A673 (cell line): ENCODE data around the gene ANKS1B. TPM values are rescaled to one million over a fixed set of nuclear protein-coding genes. Genes with fewer than 3 reads are reported as not detected.

Experiments
- BruUV-seq: library from RNA; stranded (reverse); fragments of 400-500 nt; replicated peaks from 2 replicates; lab custom pipeline; 2021; lab: Mats Ljungman, UMichigan
- CTCF ChIA-PET: fragments of 300-600 bp; sonication (Branson Sonifier 250); formaldehyde crosslinking; loops from one replicate; lab custom pipeline; 2022; ENCODE audit warnings: antibody characterized with exemption; lab: Charles Lee
- POLR2A ChIA-PET: fragments of 300-600 bp; sonication (Branson Sonifier 250); formaldehyde crosslinking; loops from one replicate; lab custom pipeline; 2022; ENCODE audit warnings: antibody characterized with exemption; ENCODE audit not compliant: low non-redundant PET; lab: Charles Lee
- DNase-seq: peaks from one replicate; pipeline ENCODE4 v3.0.0-alpha.2; 2015; ENCODE audit warnings: low spot score
- H3K27ac ChIP-seq: fragments of 200-600 bp; sonication (generic); 2 replicates; pipeline ENCODE4 v1.5.1; 2016; ENCODE audit warnings: mixed run types, low read depth, mild to moderate bottlenecking, mixed read lengths, antibody characterized with exemption, low read length; ENCODE audit not compliant: poor library complexity, severe bottlenecking
- H3K27me3 ChIP-seq: fragments of 200-600 bp; sonication (generic); replicated peaks from 2 replicates; pipeline ENCODE4 v1.6.1; 2017; ENCODE audit warnings: mixed run types, low read depth, mild to moderate bottlenecking, mixed read lengths, antibody characterized with exemption, low read length; ENCODE audit not compliant: insufficient read depth, poor library complexity
- H3K36me3 ChIP-seq: fragments of 200-600 bp; sonication (generic); 2 replicates; pipeline ENCODE4 v1.6.1; 2016; ENCODE audit warnings: mixed run types, mild to moderate bottlenecking, mixed read lengths, antibody characterized with exemption, low read length; ENCODE audit not compliant: insufficient read depth, poor library complexity, severe bottlenecking
- H3K4me1 ChIP-seq: fragments of 200-600 bp; sonication (generic); 2 replicates; pipeline ENCODE4 v1.6.1; 2017; ENCODE audit warnings: mixed run types, mild to moderate bottlenecking, mixed read lengths, antibody characterized with exemption, low read length; ENCODE audit not compliant: insufficient read depth, poor library complexity, severe bottlenecking
- H3K4me3 ChIP-seq: fragments of 200-600 bp; sonication (generic); 2 replicates; pipeline ENCODE4 v1.5.1; 2016; ENCODE audit warnings: low read depth, mixed run types, mild to moderate bottlenecking, mixed read lengths, low read length; ENCODE audit not compliant: poor library complexity, severe bottlenecking
- H3K9me3 ChIP-seq: fragments of 200-600 bp; sonication (generic); 2 replicates; pipeline ENCODE4 v1.6.1; 2016; ENCODE audit warnings: mixed run types, low read depth, mild to moderate bottlenecking, mixed read lengths, antibody characterized with exemption, low read length; ENCODE audit not compliant: poor library complexity, severe bottlenecking
- CTCF ChIP-seq: fragments of 300-800, 200-600 bp; sonication (generic); conservative IDR thresholded peaks from 2 replicates; pipeline ENCODE4 v1.5.1; 2017; ENCODE audit warnings: low read depth, mild to moderate bottlenecking, antibody characterized with exemption, low read length, moderate library complexity, mixed read lengths
- EZH2 ChIP-seq: fragments of 200-600 bp; sonication (generic); IDR thresholded peaks from 2 replicates; pipeline ENCODE4 v1.6.1; 2017; ENCODE audit warnings: borderline replicate concordance, low read depth, mild to moderate bottlenecking, mixed read lengths, antibody characterized with exemption, low read length; ENCODE audit not compliant: poor library complexity, severe bottlenecking
- intact Hi-C: fragments of 100-400 bp; cut with micrococcal nuclease; formaldehyde crosslinking; loops from one replicate; pipeline ENCODE4 v1.10.0; 2022; ENCODE audit not compliant: unreplicated experiment
- total RNA-seq: library from RNA; stranded (reverse); gene quantifications from 2 replicates; pipeline ENCODE4 v1.2.3, GENCODE V29; 2021

ANKS1B gene
- total RNA-seq, 1 experiment from 2014 or later, result 0.99 TPM

GRCh38 chr12:99736760-99737269, 247.9 kb downstream of the ANKS1B start:
- no peak for TF ChIP-seq EZH2
- TF ChIP-seq CTCF, result no peak
- Histone ChIP-seq H3K4me3 (no peak overlapping the region), H3K27ac (no peak overlapping the region), H3K27me3 (no peaks in the 10 kb centered on the region), H3K4me1 (no peaks in the 10 kb centered on the region), H3K9me3 (no peaks in the 10 kb centered on the region), H3K36me3 (no peaks in the 10 kb centered on the region)
- POLR2A ChIA-PET, result no interaction called here
- intact Hi-C loops, result no loop called here
- DNase-seq, result peak; percentile 1
- CTCF ChIA-PET, result no interaction called here
- BruUV-seq, result no TSS peak

- TF ChIP-seq EZH2 (no peak), CTCF (no peak)
- CTCF ChIA-PET, result no interaction called here
- Histone ChIP-seq H3K27me3 (peaks cover 6% of the 10 kb centered on the region), H3K27ac (no peak overlapping the region), H3K36me3 (no peaks in the 10 kb centered on the region), H3K9me3 (no peaks in the 10 kb centered on the region), H3K4me3 (no peak overlapping the region), H3K4me1 (no peaks in the 10 kb centered on the region)
- intact Hi-C loops, result no loop called here
- no TSS peak for BruUV-seq
- POLR2A ChIA-PET, result no interaction called here
- no peak for DNase-seq
Measured at GRCh38 chr12:99732131-99732530, 252.6 kb downstream of the ANKS1B start.

GRCh38 chr12:99722690-99723486, 261.8 kb downstream of the ANKS1B start:
- ChIA-PET CTCF (no interaction called here), POLR2A (no interaction called here)
- no peak for TF ChIP-seq EZH2
- no peak for TF ChIP-seq CTCF
- no peak for DNase-seq
- no peak overlapping the region for H3K27ac ChIP-seq
- H3K9me3 ChIP-seq, result no peaks in the 10 kb centered on the region
- intact Hi-C loops, result no loop called here
- H3K4me1 ChIP-seq, result no peaks in the 10 kb centered on the region
- no peaks in the 10 kb centered on the region for H3K36me3 ChIP-seq
- no peaks in the 10 kb centered on the region for H3K27me3 ChIP-seq
- BruUV-seq, result no TSS peak
- no peak overlapping the region for H3K4me3 ChIP-seq
